ENCODE measurements around the gene TBL2. TPM values are rescaled to one million over a fixed set of nuclear protein-coding genes. Genes with fewer than 3 reads are reported as not detected.

The TBL2 gene
- total RNA-seq, 1 experiment from 2014 or later, result 32.3 TPM

DNA sequence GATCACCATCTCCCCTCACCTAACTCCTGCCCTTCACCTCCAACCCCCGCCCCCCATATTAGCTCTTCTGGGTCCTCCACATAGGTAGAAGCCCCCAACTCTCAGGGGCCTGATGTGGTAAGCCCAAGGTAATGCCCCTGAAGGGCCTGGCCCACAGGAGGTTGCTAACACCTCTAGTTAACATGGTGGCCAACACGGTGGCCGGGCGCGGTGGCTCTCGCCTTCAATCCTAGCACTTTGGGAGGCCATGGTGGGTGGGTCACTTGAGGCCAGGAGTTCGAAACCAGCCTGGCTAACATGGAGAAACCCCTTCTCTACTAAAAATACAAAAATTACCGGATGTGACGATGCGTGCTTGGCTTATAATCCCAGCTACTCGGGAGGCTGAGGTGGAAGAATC is 46.9 kb upstream of the TBL2 start:
- Mint-ChIP-seq H3K4me3 (no peak overlapping the region), H3K4me1 (peaks cover 7% of the 10 kb centered on the region), H3K36me3 (no peaks in the 10 kb centered on the region), H3K9me3 (no peaks in the 10 kb centered on the region), H3K27me3 (ENCODE audit: low read depth) (peaks cover 38% of the 10 kb centered on the region), H3K27ac (no peak overlapping the region)
- ATAC-seq, result no peak
- no peak for DNase-seq (ENCODE audit: low spot score)
- TF ChIP-seq CREM (CRISPR knock-in tag; IDR thresholded peaks at IDR 0.05), result no peak
- TF ChIP-seq SP1 (CRISPR knock-in tag; conservative IDR thresholded peaks at IDR 0.05), result no peak
- TF ChIP-seq, protein P1, sequence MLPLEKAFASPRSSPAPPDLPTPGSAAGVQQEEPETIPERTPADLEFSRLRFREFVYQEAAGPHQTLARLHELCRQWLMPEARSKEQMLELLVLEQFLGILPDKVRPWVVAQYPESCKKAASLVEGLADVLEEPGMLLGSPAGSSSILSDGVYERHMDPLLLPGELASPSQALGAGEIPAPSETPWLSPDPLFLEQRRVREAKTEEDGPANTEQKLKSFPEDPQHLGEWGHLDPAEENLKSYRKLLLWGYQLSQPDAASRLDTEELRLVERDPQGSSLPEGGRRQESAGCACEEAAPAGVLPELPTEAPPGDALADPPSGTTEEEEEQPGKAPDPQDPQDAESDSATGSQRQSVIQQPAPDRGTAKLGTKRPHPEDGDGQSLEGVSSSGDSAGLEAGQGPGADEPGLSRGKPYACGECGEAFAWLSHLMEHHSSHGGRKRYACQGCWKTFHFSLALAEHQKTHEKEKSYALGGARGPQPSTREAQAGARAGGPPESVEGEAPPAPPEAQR (CRISPR knock-in tag; IDR thresholded peaks at IDR 0.05), result no peak
- TF ChIP-seq TCF7 (CRISPR knock-in tag; IDR thresholded peaks at IDR 0.05; ENCODE audit: low read depth), result no peak
- no peak for TF ChIP-seq CBFB (CRISPR knock-in tag; IDR thresholded peaks at IDR 0.05; ENCODE audit: low read depth)
- TF ChIP-seq ZNF671 (CRISPR knock-in tag; IDR thresholded peaks at IDR 0.05), result no peak
- no peak for TF ChIP-seq OVOL2 (CRISPR knock-in tag; IDR thresholded peaks at IDR 0.05; ENCODE audit: borderline replicate concordance)
- TF ChIP-seq ELF4 (CRISPR knock-in tag; IDR thresholded peaks at IDR 0.05; ENCODE audit: low read depth), result no peak
- ChIA-PET CTCF (interaction anchor here (1.7 to 4.7 kb wide), 3 partner anchors 12 to 100 kb away, joined by 5 to 53 read pairs (median 8); no protein-coding TSS in a partner anchor), POLR2A (no interaction called here)

DNA sequence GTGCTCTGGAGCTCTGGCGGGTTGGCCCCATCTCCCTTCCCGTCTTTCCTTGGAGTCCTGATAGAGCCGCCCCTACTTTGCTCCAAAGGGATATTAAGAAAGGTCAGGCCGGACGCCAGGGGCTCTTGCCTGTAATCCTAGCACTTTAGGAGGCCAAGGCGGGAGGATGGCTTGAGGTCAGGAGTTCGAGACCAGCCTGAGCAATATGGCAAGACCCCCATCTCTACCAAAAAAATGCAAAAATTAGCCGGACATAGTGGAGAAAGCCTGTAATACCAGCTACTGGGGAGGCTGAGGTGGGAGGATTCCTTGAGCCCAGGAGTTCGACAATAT is 46.3 kb upstream of the TBL2 start:
- peak overlapping the region; percentile 83 for H3K4me3 Mint-ChIP-seq
- H3K9me3 Mint-ChIP-seq, result no peaks in the 10 kb centered on the region
- TF ChIP-seq, protein P2, sequence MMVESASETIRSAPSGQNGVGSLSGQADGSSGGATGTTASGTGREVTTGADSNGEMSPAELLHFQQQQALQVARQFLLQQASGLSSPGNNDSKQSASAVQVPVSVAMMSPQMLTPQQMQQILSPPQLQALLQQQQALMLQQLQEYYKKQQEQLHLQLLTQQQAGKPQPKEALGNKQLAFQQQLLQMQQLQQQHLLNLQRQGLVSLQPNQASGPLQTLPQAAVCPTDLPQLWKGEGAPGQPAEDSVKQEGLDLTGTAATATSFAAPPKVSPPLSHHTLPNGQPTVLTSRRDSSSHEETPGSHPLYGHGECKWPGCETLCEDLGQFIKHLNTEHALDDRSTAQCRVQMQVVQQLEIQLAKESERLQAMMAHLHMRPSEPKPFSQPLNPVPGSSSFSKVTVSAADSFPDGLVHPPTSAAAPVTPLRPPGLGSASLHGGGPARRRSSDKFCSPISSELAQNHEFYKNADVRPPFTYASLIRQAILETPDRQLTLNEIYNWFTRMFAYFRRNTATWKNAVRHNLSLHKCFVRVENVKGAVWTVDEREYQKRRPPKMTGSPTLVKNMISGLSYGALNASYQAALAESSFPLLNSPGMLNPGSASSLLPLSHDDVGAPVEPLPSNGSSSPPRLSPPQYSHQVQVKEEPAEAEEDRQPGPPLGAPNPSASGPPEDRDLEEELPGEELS (CRISPR knock-in tag; IDR thresholded peaks at IDR 0.05), result no peak
- TF ChIP-seq, protein P3, sequence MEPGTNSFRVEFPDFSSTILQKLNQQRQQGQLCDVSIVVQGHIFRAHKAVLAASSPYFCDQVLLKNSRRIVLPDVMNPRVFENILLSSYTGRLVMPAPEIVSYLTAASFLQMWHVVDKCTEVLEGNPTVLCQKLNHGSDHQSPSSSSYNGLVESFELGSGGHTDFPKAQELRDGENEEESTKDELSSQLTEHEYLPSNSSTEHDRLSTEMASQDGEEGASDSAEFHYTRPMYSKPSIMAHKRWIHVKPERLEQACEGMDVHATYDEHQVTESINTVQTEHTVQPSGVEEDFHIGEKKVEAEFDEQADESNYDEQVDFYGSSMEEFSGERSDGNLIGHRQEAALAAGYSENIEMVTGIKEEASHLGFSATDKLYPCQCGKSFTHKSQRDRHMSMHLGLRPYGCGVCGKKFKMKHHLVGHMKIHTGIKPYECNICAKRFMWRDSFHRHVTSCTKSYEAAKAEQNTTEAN (CRISPR knock-in tag; IDR thresholded peaks at IDR 0.05), result no peak
- no peak for TF ChIP-seq ZNF219 (CRISPR knock-in tag; IDR thresholded peaks at IDR 0.05; ENCODE audit: borderline replicate concordance)
- CTCF ChIA-PET, result interaction anchor here (0.9 to 4.7 kb wide), 14 partner anchors 12 to 218 kb away, joined by 3 to 53 read pairs (median 4); partner anchors contain the start of genes METTL27 and VPS37D
- H3K27me3 Mint-ChIP-seq (ENCODE audit: low read depth), result peaks cover 38% of the 10 kb centered on the region
- no peaks in the 10 kb centered on the region for H3K36me3 Mint-ChIP-seq
- no peak overlapping the region; the same call in 1 of the 2 replicates for H3K27ac Mint-ChIP-seq
- ATAC-seq, result no peak
- DNase-seq (ENCODE audit: low spot score), result no peak
- H3K4me1 Mint-ChIP-seq, result peaks cover 7% of the 10 kb centered on the region
- POLR2A ChIA-PET, result interaction anchor here (0.7 to 1.1 kb wide), 4 partner anchors 11 to 45 kb away, joined by 3 to 4 read pairs (median 3); no protein-coding TSS in a partner anchor

DNA sequence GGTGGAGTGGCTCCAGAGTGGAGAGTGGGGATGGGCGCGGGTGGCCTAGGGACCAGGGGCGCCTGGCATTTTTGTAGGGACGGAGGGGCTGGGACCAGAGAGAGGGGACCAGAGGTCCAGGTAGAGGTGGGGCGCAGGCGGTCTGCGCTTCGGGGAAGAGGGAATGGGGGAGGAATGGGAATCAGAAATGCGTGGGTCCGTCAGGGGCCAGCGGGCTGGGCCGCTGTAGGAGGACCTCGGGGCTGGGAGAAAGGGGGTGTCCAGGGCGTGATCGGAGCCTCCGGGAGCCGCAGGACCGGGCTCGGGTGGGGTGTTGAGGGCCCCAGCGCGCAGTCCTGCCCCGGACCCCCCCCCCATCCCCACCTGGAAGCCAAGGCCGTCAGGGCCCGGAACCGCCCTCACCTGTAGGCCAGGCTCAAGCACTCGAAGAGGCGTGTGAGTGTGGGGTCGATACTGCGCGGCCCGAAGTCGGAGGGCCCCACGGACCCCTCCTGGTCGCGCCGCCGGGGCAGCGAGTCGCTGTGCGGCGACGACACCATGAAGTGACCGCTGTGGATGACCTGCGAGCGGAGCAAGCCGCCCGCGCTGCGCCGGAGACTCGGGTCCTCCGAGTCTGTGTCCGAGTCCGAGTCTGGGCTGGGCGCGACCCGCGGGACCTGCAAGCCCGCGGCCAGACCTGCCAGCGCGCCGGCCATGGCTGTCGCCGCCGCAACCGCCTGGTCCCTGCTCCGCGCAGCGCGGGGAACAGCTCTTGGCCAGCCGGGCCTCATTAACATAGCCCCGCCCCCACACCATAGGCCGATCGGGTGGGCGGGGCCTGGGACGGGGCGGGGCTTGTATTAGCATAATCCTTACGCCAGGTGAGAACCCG is 45.7 kb upstream of the TBL2 start, which contains the start of gene MLXIPL:
Gene MLXIPL (minus strand): TSS at position 725 of the 871 bp plus-strand sequence. CDS start 30 bp downstream, at position 695.
- Mint-ChIP-seq H3K27me3 (ENCODE audit: low read depth) (peaks cover 37% of the 10 kb centered on the region), H3K4me3 (peak within 1 kb of the TSS; percentile 83), H3K4me1 (peaks cover 7% of the 10 kb centered on the region), H3K9me3 (no peaks in the 10 kb centered on the region), H3K27ac (no peak within 1 kb of the TSS; the same call in 1 of the 2 replicates), H3K36me3 (no peaks in the 10 kb centered on the region)
- ChIA-PET CTCF (interaction anchor here (0.9 to 4.7 kb wide), 14 partner anchors 11 to 218 kb away, joined by 3 to 53 read pairs (median 4); partner anchors contain the start of genes METTL27 and VPS37D), POLR2A (interaction anchor here (0.7 to 1.1 kb wide), 4 partner anchors 12 to 45 kb away, joined by 3 to 4 read pairs (median 3); no protein-coding TSS in a partner anchor)
- DNase-seq (ENCODE audit: low spot score), result peak; percentile 96
- ATAC-seq, result peak; percentile 89
- 0 out of 2 replicates have a peak, but pooled peaks have one; percentile 36 for TF ChIP-seq GABPB1 (CRISPR knock-in tag; IDR thresholded peaks at IDR 0.05)
- TF ChIP-seq SP1 (CRISPR knock-in tag; conservative IDR thresholded peaks at IDR 0.05), result peak; percentile 82
- no peak for TF ChIP-seq HMGA2 (CRISPR knock-in tag; IDR thresholded peaks at IDR 0.05)
- TF ChIP-seq, protein P4, sequence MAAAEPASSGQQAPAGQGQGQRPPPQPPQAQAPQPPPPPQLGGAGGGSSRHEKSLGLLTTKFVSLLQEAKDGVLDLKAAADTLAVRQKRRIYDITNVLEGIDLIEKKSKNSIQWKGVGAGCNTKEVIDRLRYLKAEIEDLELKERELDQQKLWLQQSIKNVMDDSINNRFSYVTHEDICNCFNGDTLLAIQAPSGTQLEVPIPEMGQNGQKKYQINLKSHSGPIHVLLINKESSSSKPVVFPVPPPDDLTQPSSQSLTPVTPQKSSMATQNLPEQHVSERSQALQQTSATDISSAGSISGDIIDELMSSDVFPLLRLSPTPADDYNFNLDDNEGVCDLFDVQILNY (CRISPR knock-in tag; IDR thresholded peaks at IDR 0.05), result peak; percentile 66; the same call in 1 of the 2 replicates
- TF ChIP-seq, protein P5, sequence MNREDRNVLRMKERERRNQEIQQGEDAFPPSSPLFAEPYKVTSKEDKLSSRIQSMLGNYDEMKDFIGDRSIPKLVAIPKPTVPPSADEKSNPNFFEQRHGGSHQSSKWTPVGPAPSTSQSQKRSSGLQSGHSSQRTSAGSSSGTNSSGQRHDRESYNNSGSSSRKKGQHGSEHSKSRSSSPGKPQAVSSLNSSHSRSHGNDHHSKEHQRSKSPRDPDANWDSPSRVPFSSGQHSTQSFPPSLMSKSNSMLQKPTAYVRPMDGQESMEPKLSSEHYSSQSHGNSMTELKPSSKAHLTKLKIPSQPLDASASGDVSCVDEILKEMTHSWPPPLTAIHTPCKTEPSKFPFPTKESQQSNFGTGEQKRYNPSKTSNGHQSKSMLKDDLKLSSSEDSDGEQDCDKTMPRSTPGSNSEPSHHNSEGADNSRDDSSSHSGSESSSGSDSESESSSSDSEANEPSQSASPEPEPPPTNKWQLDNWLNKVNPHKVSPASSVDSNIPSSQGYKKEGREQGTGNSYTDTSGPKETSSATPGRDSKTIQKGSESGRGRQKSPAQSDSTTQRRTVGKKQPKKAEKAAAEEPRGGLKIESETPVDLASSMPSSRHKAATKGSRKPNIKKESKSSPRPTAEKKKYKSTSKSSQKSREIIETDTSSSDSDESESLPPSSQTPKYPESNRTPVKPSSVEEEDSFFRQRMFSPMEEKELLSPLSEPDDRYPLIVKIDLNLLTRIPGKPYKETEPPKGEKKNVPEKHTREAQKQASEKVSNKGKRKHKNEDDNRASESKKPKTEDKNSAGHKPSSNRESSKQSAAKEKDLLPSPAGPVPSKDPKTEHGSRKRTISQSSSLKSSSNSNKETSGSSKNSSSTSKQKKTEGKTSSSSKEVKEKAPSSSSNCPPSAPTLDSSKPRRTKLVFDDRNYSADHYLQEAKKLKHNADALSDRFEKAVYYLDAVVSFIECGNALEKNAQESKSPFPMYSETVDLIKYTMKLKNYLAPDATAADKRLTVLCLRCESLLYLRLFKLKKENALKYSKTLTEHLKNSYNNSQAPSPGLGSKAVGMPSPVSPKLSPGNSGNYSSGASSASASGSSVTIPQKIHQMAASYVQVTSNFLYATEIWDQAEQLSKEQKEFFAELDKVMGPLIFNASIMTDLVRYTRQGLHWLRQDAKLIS (CRISPR knock-in tag; IDR thresholded peaks at IDR 0.05; ENCODE audit: borderline replicate concordance), result no peak
- TF ChIP-seq, protein P6, sequence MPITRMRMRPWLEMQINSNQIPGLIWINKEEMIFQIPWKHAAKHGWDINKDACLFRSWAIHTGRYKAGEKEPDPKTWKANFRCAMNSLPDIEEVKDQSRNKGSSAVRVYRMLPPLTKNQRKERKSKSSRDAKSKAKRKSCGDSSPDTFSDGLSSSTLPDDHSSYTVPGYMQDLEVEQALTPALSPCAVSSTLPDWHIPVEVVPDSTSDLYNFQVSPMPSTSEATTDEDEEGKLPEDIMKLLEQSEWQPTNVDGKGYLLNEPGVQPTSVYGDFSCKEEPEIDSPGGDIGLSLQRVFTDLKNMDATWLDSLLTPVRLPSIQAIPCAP (CRISPR knock-in tag; IDR thresholded peaks at IDR 0.05), result 0 out of 2 replicates have a peak, but pooled peaks have one; percentile 34
- TF ChIP-seq FOXK1 (CRISPR knock-in tag; IDR thresholded peaks at IDR 0.05), result peak; percentile 29; the same call in 1 of the 2 replicates
- TF ChIP-seq TCF7 (CRISPR knock-in tag; IDR thresholded peaks at IDR 0.05; ENCODE audit: low read depth), result no peak
- TF ChIP-seq ETV6 (CRISPR knock-in tag; IDR thresholded peaks at IDR 0.05), result peak; percentile 79; the same call in 1 of the 2 replicates
